Vagina (tissue), 2 donors: ENCODE results near the gene SLC5A6.
"Not testable (repeated sequence)": the region's sequence is repeated elsewhere in the genome, so short reads cannot be mapped to it uniquely, and the experiment has no call there.

Experiments used
- POLR2A ChIP-seq, 2 donors: fragments of 450-650 bp; IDR thresholded peaks; one replicate each; pipeline ENCODE4 v1.6.1; 2017; ENCODE audit warnings: antibody characterized with exemption in 2 of 2, mild to moderate bottlenecking in 2 of 2, moderate library complexity in 2 of 2
- TF ChIP-seq, protein P1 (sequence below), 3 experiments: fragments of 450-650 bp in 2 of 3; fragments of 200-600 bp in 1 of 3; sonication (generic) in 1 of 3; IDR thresholded peaks; one replicate each; pipeline ENCODE4 v1.5.1; 2017 to 2019; ENCODE audit warnings: antibody characterized with exemption in 3 of 3, mild to moderate bottlenecking in 2 of 3, moderate library complexity in 2 of 3

DNA sequence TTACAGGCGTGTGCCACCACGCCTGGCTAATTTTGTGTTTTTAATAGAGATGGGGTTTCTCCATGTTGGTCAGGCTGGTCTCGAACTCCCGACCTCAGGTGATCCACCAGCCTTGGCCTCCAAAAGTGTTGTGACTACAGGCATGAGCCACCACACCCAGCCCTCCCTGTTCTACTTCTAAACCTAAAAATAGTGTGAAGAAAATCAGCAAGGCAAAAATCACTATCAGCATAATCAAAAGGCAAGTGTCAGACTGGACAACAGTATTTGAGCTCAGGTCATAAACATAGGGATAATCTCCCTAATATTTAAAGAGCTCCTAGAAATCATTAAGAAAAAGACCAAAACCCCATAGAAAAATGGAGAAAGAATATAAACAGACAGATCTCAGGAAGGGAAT lies 36.3 kb downstream of the SLC5A6 start:
- TF ChIP-seq, protein P1, sequence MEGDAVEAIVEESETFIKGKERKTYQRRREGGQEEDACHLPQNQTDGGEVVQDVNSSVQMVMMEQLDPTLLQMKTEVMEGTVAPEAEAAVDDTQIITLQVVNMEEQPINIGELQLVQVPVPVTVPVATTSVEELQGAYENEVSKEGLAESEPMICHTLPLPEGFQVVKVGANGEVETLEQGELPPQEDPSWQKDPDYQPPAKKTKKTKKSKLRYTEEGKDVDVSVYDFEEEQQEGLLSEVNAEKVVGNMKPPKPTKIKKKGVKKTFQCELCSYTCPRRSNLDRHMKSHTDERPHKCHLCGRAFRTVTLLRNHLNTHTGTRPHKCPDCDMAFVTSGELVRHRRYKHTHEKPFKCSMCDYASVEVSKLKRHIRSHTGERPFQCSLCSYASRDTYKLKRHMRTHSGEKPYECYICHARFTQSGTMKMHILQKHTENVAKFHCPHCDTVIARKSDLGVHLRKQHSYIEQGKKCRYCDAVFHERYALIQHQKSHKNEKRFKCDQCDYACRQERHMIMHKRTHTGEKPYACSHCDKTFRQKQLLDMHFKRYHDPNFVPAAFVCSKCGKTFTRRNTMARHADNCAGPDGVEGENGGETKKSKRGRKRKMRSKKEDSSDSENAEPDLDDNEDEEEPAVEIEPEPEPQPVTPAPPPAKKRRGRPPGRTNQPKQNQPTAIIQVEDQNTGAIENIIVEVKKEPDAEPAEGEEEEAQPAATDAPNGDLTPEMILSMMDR (IDR thresholded peaks at IDR 0.05) = not testable (repeated sequence)
- TF ChIP-seq POLR2A (IDR thresholded peaks at IDR 0.05) = not testable (repeated sequence)
